HCT116 (cell line): ENCODE data around the gene CSF1R. TPM values are rescaled to one million over a fixed set of nuclear protein-coding genes. Genes with fewer than 3 reads are reported as not detected.

ENCODE experiments used
- ATAC-seq: fragments of 200-7000 bp; cut with Tn5 transposase; 2 replicates; pipeline ENCODE4 v1.9.1; 2020; ENCODE audit warnings: mild to moderate bottlenecking, moderate library complexity
- BruUV-seq: library from RNA; stranded (reverse); fragments of 400-500 nt; replicated peaks from 2 replicates; lab custom pipeline; 2021; lab: Mats Ljungman, UMichigan
- CTCF ChIA-PET: fragments of 300-600 bp; sonication (Branson Sonifier 250); formaldehyde crosslinking; loops from one replicate; lab custom pipeline; 2021; ENCODE audit warnings: antibody characterized with exemption; lab: Charles Lee
- POLR2A ChIA-PET: fragments of 300-600, 350-600 bp; sonication (Branson Sonifier 250); formaldehyde crosslinking; loops from one replicate; lab custom pipeline; 2021; ENCODE audit warnings: antibody characterized with exemption; lab: Charles Lee
- RAD21 ChIA-PET, 2 experiments: fragments of 300-600 bp; sonication (Branson Sonifier 250); formaldehyde crosslinking; loops; one replicate each; lab custom pipeline; 2023; ENCODE audit warnings: low total read pairs in 2 of 2; ENCODE audit not compliant: uncharacterized antibody in 2 of 2, unreplicated experiment in 2 of 2, low non-redundant PET in 1 of 2; lab: Charles Lee
- DNase-seq: peaks from one replicate; pipeline ENCODE4 v3.0.0-alpha.2; 2010; ENCODE audit warnings: low read depth, low spot score
- H2AFZ ChIP-seq: fragments of 200-600 bp; shearing (Covaris generic), sonication (generic); 2 replicates; pipeline ENCODE4 v1.6.1; 2017; ENCODE audit warnings: low read depth, mixed run types, mixed read lengths, antibody characterized with exemption, low read length; ENCODE audit not compliant: poor library complexity, severe bottlenecking
- H3K27ac ChIP-seq: 2 replicates; pipeline ENCODE4 v1.5.1; 2012; ENCODE audit warnings: low read depth, low read length
- H3K27me3 ChIP-seq: fragments of 200-600 bp; sonication (generic); 2 replicates; pipeline ENCODE4 v1.6.1; 2016; ENCODE audit warnings: mixed run types, low read length, mixed read lengths; ENCODE audit not compliant: insufficient read depth
- H3K36me3 ChIP-seq, 2 experiments: fragments of 200-500 bp in 1 of 2; fragments of 200-600 bp in 1 of 2; sonication (Bioruptor generic) in 1 of 2; sonication (generic) in 1 of 2; 2 replicates each; pipeline versions ENCODE4 v1.5.1 to v1.6.1; 2014 to 2016; ENCODE audit warnings: low read length in 2 of 2, inconsistent platforms in 1 of 2, mixed read lengths in 1 of 2, mixed run types in 1 of 2; ENCODE audit not compliant: insufficient read depth in 2 of 2, control insufficient read depth in 1 of 2
- H3K4me1 ChIP-seq, 2 experiments: fragments of 200-600 bp in 1 of 2; sonication (generic) in 1 of 2; 2 replicates each; pipeline versions ENCODE4 v1.5.1 to v1.6.1; 2012 to 2017; ENCODE audit warnings: low read length in 2 of 2, inconsistent platforms in 1 of 2, mild to moderate bottlenecking in 1 of 2, mixed read lengths in 1 of 2, mixed run types in 1 of 2, moderate library complexity in 1 of 2; ENCODE audit not compliant: insufficient read depth in 2 of 2, control insufficient read depth in 1 of 2
- H3K4me2 ChIP-seq: fragments of 200-600 bp; sonication (generic); 2 replicates; pipeline ENCODE4 v1.6.1; 2017; ENCODE audit warnings: mixed run types, low read length, mixed read lengths
- H3K4me3 ChIP-seq, 2 experiments: fragments of 200-600 bp in 1 of 2; sonication (generic) in 1 of 2; replicated peaks in 1 of 2; 2 replicates each; pipeline ENCODE4 v1.5.1; 2011 to 2016; ENCODE audit warnings: low read length in 2 of 2, control low read depth in 1 of 2, low read depth in 1 of 2, mild to moderate bottlenecking in 1 of 2, mixed read lengths in 1 of 2, mixed run types in 1 of 2
- H3K79me2 ChIP-seq: fragments of 200-600 bp; sonication (generic); 2 replicates; pipeline ENCODE4 v1.6.1; 2017; ENCODE audit warnings: mild to moderate bottlenecking, mixed run types, low read length, moderate library complexity, mixed read lengths; ENCODE audit not compliant: insufficient read depth
- H3K9ac ChIP-seq: fragments of 200-600 bp; sonication (generic); 2 replicates; pipeline ENCODE4 v1.6.1; 2016; ENCODE audit warnings: low read length, mixed read lengths
- H3K9me2 ChIP-seq: fragments of 200-600 bp; sonication (generic), shearing (Covaris generic); 2 replicates; pipeline ENCODE4 v1.6.1; 2017; ENCODE audit warnings: mixed run types, mild to moderate bottlenecking, moderate library complexity; ENCODE audit not compliant: insufficient read depth
- H3K9me3 ChIP-seq, 2 experiments: fragments of 200-500 bp in 1 of 2; fragments of 200-600 bp in 1 of 2; sonication (Bioruptor generic) in 1 of 2; sonication (generic) in 1 of 2; 2 replicates each; pipeline ENCODE4 v1.6.1; 2014 to 2017; ENCODE audit warnings: low read length in 2 of 2, mixed read lengths in 2 of 2, inconsistent platforms in 1 of 2, low read depth in 1 of 2, mild to moderate bottlenecking in 1 of 2, mixed run types in 1 of 2, moderate library complexity in 1 of 2; ENCODE audit not compliant: control insufficient read depth in 1 of 2, insufficient read depth in 1 of 2
- H4K20me1 ChIP-seq: fragments of 200-600 bp; sonication (generic), shearing (Covaris generic); 2 replicates; pipeline ENCODE4 v1.6.1; 2017; ENCODE audit warnings: mixed run types, mild to moderate bottlenecking, moderate library complexity; ENCODE audit not compliant: insufficient read depth
- ATF3 ChIP-seq: IDR thresholded peaks from 2 replicates; pipeline ENCODE4 v1.6.1; 2012
- CBX3 ChIP-seq: IDR thresholded peaks from 2 replicates; pipeline ENCODE4 v1.6.1; 2012; ENCODE audit warnings: low read depth
- CEBPB ChIP-seq: IDR thresholded peaks from 2 replicates; pipeline ENCODE4 v1.6.1; 2012; ENCODE audit warnings: low read depth
- CTCF ChIP-seq, 3 experiments: fragments of 200-600 bp in 1 of 3; sonication (generic) in 1 of 3; IDR thresholded peaks in 2 of 3; conservative IDR thresholded peaks in 1 of 3; 2 replicates each; pipeline ENCODE4 v1.5.1; 2012 to 2017; ENCODE audit warnings: low read depth in 2 of 3, low read length in 2 of 3, antibody characterized with exemption in 1 of 3, borderline replicate concordance in 1 of 3, control low read depth in 1 of 3, mild to moderate bottlenecking in 1 of 3, mixed read lengths in 1 of 3, mixed run types in 1 of 3, moderate library complexity in 1 of 3; ENCODE audit not compliant: insufficient read depth in 1 of 3
- ELF1 ChIP-seq: IDR thresholded peaks from 2 replicates; pipeline ENCODE4 v1.6.1; 2012; ENCODE audit warnings: low read depth, borderline replicate concordance
- EZH2 ChIP-seq: fragments of 200-600 bp; sonication (generic); IDR thresholded peaks from 2 replicates; pipeline ENCODE4 v1.6.1; 2017; ENCODE audit warnings: antibody characterized with exemption, mixed run types
- EZH2phosphoT487 ChIP-seq: fragments of 200-600 bp; IDR thresholded peaks from 2 replicates; pipeline ENCODE4 v1.6.1; 2018; ENCODE audit warnings: antibody characterized with exemption, borderline replicate concordance
- POLR2AphosphoS5 ChIP-seq: IDR thresholded peaks from 2 replicates; pipeline ENCODE4 v1.6.1; 2011; ENCODE audit warnings: mild to moderate bottlenecking, low read depth, low read length, moderate library complexity
- RAD21 ChIP-seq: IDR thresholded peaks from 2 replicates; pipeline ENCODE4 v1.6.1; 2012; ENCODE audit warnings: low read depth, mild to moderate bottlenecking
- SIN3A ChIP-seq: IDR thresholded peaks from 2 replicates; pipeline ENCODE4 v1.6.1; 2012; ENCODE audit warnings: low read depth
- SP1 ChIP-seq: IDR thresholded peaks from 2 replicates; pipeline ENCODE4 v1.6.1; 2012; ENCODE audit warnings: low read depth
- TCF7L2 ChIP-seq: IDR thresholded peaks from 2 replicates; pipeline ENCODE4 v1.7.0; 2011; ENCODE audit warnings: borderline replicate concordance, inconsistent platforms; ENCODE audit not compliant: insufficient read depth, insufficient read length; ENCODE audit errors: extremely low read depth
- YY1 ChIP-seq: IDR thresholded peaks from 2 replicates; pipeline ENCODE4 v1.6.1; 2011; ENCODE audit warnings: low read length, low read depth, moderate library complexity, mild to moderate bottlenecking; ENCODE audit not compliant: insufficient replicate concordance; ENCODE audit errors: extremely low read depth
- ZNF274 ChIP-seq: fragments of 200-500 bp; sonication (Bioruptor generic); IDR thresholded peaks from 2 replicates; pipeline ENCODE4 v1.6.1; 2014; ENCODE audit warnings: mild to moderate bottlenecking, low read depth, low read length, inconsistent platforms
- intact Hi-C: fragments of 100-400 bp; cut with micrococcal nuclease; formaldehyde crosslinking; loops from 2 replicates; pipeline ENCODE4 v1.10.0; 2022
- total RNA-seq: library from RNA; stranded (reverse); gene quantifications from one replicate; pipeline ENCODE4 v1.2.1, GENCODE V29; 2021; ENCODE audit not compliant: unreplicated experiment

CSF1R gene
- total RNA-seq, 1 experiment from 2014 or later = 0.17 TPM

DNA sequence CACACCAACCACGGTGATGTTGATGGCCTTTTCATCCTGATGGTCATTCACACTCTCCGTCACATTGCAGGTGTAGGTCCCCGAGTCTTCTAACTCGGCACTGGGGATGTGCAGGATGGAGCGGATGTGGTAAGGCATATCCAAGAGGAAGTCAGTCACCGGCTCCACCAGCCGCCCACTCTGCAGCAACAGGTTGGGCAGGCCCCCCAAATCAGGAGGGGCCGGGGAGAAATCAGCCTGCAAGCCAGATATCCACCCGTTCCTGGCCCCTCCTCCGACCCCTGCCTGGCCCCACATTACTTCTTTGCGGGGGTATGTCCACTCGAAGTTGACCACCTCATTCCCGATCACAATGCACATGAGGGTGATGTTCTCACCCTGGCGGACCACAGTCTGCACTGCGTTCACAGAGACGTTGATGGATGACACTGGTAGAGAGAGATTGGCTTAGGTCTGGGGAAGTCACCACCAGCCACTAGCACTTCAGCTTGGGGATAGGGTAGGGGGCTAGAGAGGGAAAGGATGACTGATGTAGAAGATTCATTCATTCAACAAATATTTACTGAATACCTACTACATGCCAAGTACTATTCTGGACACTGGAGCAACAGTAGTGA lies 47.3 kb upstream of the CSF1R start:
- Histone ChIP-seq H2AFZ (no peak overlapping the region), H3K79me2 (no peaks in the 10 kb centered on the region), H3K9ac (no peak overlapping the region), H3K27ac (no peak overlapping the region), H3K4me2 (no peak overlapping the region), H3K9me2 (no peaks in the 10 kb centered on the region), H3K36me3 (no peaks in the 10 kb centered on the region), H3K4me1 (peaks cover 0 to 9% of the 10 kb centered on the region in 2 experiments; a peak in 1 of 4 replicates), H3K9me3 (no peaks in the 10 kb centered on the region), H3K4me3 (no peak overlapping the region), H3K27me3 (no peaks in the 10 kb centered on the region), H4K20me1 (no peaks in the 10 kb centered on the region)
- DNase-seq (no peak), ATAC-seq (no peak)
- BruUV-seq = no TSS peak
- ChIA-PET POLR2A (no interaction called here), RAD21 (no interaction called here), CTCF (no interaction called here)
- no peak for TF ChIP-seq RAD21
- no peak for TF ChIP-seq CEBPB
- TF ChIP-seq SP1 = no peak
- TF ChIP-seq ATF3 = no peak
- TF ChIP-seq ELF1 = no peak
- TF ChIP-seq CBX3 = no peak
- no peak for TF ChIP-seq POLR2AphosphoS5
- TF ChIP-seq ZNF274 = no peak
- no peak for TF ChIP-seq TCF7L2
- no peak for TF ChIP-seq EZH2phosphoT487
- intact Hi-C loops = no loop called here

DNA sequence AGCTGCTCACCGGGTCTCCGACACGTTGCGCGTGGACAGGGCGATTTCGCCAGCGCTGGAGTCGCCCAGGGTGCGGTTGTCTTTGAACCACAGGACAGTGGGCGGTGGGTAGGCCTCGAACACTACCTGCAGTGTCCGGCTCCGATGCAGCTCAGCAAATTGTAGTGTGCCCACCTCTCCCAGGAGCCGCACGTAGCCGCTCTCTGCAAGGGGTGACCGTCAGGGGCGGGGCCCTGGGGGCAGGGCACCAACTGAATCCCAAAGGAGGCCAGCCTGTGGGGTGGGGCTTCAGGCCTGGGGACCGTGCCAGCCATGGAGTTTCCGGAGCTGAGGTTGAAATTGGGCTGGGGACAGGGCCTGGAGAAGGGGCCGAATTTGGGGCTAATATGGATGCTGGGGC lies 46.4 kb upstream of the CSF1R start:
- RAD21 ChIA-PET = no interaction called here
- Histone ChIP-seq H3K9ac (no peak overlapping the region), H3K27me3 (no peaks in the 10 kb centered on the region), H3K4me1 (peaks cover 0 to 9% of the 10 kb centered on the region in 2 experiments; a peak in 1 of 4 replicates), H3K4me3 (no peak overlapping the region), H4K20me1 (no peaks in the 10 kb centered on the region), H3K27ac (no peak overlapping the region), H2AFZ (no peak overlapping the region), H3K9me2 (no peaks in the 10 kb centered on the region), H3K4me2 (no peak overlapping the region), H3K9me3 (no peaks in the 10 kb centered on the region), H3K79me2 (no peaks in the 10 kb centered on the region), H3K36me3 (no peaks in the 10 kb centered on the region)
- CTCF ChIA-PET = no interaction called here
- intact Hi-C loops = no loop called here
- ATAC-seq (no peak), DNase-seq (no peak)
- POLR2A ChIA-PET = no interaction called here
- BruUV-seq = no TSS peak
- no peak for TF ChIP-seq CBX3
- TF ChIP-seq SP1 = no peak
- no peak for TF ChIP-seq CTCF (IDR thresholded peaks at IDR 0.05 in 2 of 3, conservative IDR thresholded peaks at IDR 0.05 in 1 of 3; ENCODE audit: borderline replicate concordance in 1 of 3, insufficient read depth in 1 of 3, low read depth in 2 of 3, low read length in 2 of 3)
- no peak for TF ChIP-seq SIN3A
- TF ChIP-seq EZH2phosphoT487 = no peak
- TF ChIP-seq YY1 = no peak
- TF ChIP-seq EZH2 = no peak
- TF ChIP-seq ELF1 = no peak
